Osteoblast (primary cell): Measurements from ENCODE around the gene GATAD2A. TPM values are rescaled to one million over a fixed set of nuclear protein-coding genes. Genes with fewer than 3 reads are reported as not detected.
A peak's percentile ranks its signal among the peaks of the same experiment; 100 is the strongest.

Experiments used
- DNase-seq: peaks from one replicate; pipeline ENCODE4 v3.0.0; 2011; ENCODE audit warnings: low spot score, mixed read lengths; ENCODE audit not compliant: insufficient read length; ENCODE audit errors: missing footprints
- H2AFZ ChIP-seq: 2 replicates; pipeline ENCODE4 v1.6.0; 2011; ENCODE audit warnings: mild to moderate bottlenecking, low read length
- H3K27ac ChIP-seq: 2 replicates; pipeline ENCODE4 v1.5.1; 2011; ENCODE audit warnings: mild to moderate bottlenecking, low read depth, low read length, moderate library complexity
- H3K27me3 ChIP-seq: 2 replicates; pipeline ENCODE4 v1.6.0; 2012; ENCODE audit warnings: mild to moderate bottlenecking, control low read depth, inconsistent platforms, low read length, moderate library complexity; ENCODE audit not compliant: insufficient read depth
- H3K36me3 ChIP-seq: 2 replicates; pipeline ENCODE4 v1.5.1; 2011; ENCODE audit warnings: mild to moderate bottlenecking, low read length, control low read depth, moderate library complexity; ENCODE audit not compliant: insufficient read depth
- H3K4me1 ChIP-seq: 2 replicates; pipeline ENCODE4 v1.5.1; 2011; ENCODE audit warnings: mild to moderate bottlenecking, low read length, control low read depth, moderate library complexity; ENCODE audit not compliant: insufficient read depth
- H3K4me2 ChIP-seq: 2 replicates; pipeline ENCODE4 v1.6.0; 2011; ENCODE audit warnings: mild to moderate bottlenecking, low read length; ENCODE audit not compliant: insufficient read depth
- H3K4me3 ChIP-seq: fragments of 200-600 bp; sonication (generic); 3 replicates; pipeline ENCODE4 v1.5.1; 2012; ENCODE audit warnings: mild to moderate bottlenecking, low read length, inconsistent platforms; ENCODE audit not compliant: insufficient read depth
- H3K79me2 ChIP-seq: 2 replicates; pipeline ENCODE4 v1.6.0; 2012; ENCODE audit warnings: mild to moderate bottlenecking, low read length, control low read depth, inconsistent platforms; ENCODE audit not compliant: insufficient read depth
- H3K9me3 ChIP-seq: 2 replicates; pipeline ENCODE4 v1.5.1; 2011; ENCODE audit warnings: low read depth, low read length, control low read depth
- H4K20me1 ChIP-seq: 2 replicates; pipeline ENCODE4 v1.6.0; 2012; ENCODE audit warnings: mild to moderate bottlenecking, low read length, control low read depth; ENCODE audit not compliant: insufficient read depth
- total RNA-seq: library from RNA; depleted of rRNA; stranded (reverse); fragments of >200 nt; gene quantifications from 2 replicates; pipeline ENCODE4 v1.2.3, GENCODE V29; 2012
- TF ChIP-seq, protein P1 (sequence below): IDR thresholded peaks from 2 replicates; pipeline ENCODE4 v1.5.1; 2011; ENCODE audit warnings: mild to moderate bottlenecking, low read depth, low read length, moderate library complexity; ENCODE audit errors: extremely low read depth

The GATAD2A gene
- total RNA-seq, 1 donor, result 48.9 TPM

DNA sequence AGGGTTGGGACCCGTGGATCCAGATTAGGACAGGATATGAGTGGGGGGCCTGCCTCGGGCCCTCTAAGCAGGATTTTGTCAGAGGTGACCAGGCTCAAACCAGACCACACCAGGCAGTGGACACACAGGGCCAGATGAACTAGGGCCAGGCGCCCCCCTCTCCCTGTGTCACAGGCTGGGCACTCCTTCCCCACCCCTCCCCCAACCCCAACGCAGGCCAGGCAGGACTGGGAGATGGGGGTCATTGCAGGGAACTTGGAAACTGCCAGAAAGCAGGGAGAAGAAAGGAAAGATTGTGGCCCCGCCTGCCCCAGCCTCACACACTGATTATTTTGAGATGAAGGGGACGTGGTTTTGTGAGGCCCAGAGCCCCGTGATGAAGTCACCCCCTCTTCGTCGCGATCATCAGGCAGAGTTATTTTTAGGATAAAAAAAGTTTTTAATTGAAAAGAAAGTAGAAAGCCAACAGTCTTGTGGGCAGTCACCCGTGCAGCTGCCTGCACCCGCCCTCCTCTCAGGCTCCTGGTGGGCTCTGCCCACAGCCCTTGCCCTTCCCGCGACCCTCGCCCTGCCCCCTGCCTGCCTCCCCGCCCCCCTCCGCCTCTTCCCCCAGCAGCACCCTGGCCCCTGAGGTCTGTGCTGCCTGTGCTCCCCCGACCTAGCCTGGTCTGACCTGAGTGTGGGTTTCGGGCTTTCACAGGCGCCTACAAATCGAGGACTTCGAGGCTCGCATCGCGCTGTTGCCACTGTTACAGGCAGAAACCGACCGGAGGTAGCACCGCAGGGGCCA, 121.3 kb downstream of the GATAD2A start:
- Histone ChIP-seq H4K20me1 (peaks cover 36% of the 10 kb centered on the region), H3K4me1 (peaks cover 6% of the 10 kb centered on the region), H3K4me2 (no peak overlapping the region), H3K79me2 (peaks cover 36% of the 10 kb centered on the region), H3K27ac (no peak overlapping the region), H2AFZ (no peak overlapping the region), H3K36me3 (peaks cover 10% of the 10 kb centered on the region), H3K9me3 (no peaks in the 10 kb centered on the region), H3K27me3 (no peaks in the 10 kb centered on the region), H3K4me3 (no peak overlapping the region)
- TF ChIP-seq, protein P1, sequence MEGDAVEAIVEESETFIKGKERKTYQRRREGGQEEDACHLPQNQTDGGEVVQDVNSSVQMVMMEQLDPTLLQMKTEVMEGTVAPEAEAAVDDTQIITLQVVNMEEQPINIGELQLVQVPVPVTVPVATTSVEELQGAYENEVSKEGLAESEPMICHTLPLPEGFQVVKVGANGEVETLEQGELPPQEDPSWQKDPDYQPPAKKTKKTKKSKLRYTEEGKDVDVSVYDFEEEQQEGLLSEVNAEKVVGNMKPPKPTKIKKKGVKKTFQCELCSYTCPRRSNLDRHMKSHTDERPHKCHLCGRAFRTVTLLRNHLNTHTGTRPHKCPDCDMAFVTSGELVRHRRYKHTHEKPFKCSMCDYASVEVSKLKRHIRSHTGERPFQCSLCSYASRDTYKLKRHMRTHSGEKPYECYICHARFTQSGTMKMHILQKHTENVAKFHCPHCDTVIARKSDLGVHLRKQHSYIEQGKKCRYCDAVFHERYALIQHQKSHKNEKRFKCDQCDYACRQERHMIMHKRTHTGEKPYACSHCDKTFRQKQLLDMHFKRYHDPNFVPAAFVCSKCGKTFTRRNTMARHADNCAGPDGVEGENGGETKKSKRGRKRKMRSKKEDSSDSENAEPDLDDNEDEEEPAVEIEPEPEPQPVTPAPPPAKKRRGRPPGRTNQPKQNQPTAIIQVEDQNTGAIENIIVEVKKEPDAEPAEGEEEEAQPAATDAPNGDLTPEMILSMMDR, result no peak
- peak; percentile 83 for DNase-seq

GRCh38 chr19:19527371-19527656, 121.8 kb downstream of the GATAD2A start:
- DNase-seq, result peak; percentile 52
- H3K9me3 ChIP-seq, result no peaks in the 10 kb centered on the region
- H3K27me3 ChIP-seq, result no peaks in the 10 kb centered on the region
- H3K36me3 ChIP-seq, result peaks cover 10% of the 10 kb centered on the region
- no peak overlapping the region for H2AFZ ChIP-seq
- no peak overlapping the region for H3K27ac ChIP-seq
- H3K4me2 ChIP-seq, result no peak overlapping the region
- TF ChIP-seq, protein P1, result no peak
- peaks cover 32% of the 10 kb centered on the region for H3K79me2 ChIP-seq
- peaks cover 9% of the 10 kb centered on the region for H3K4me1 ChIP-seq
- peaks cover 36% of the 10 kb centered on the region for H4K20me1 ChIP-seq
- H3K4me3 ChIP-seq, result no peak overlapping the region

DNA sequence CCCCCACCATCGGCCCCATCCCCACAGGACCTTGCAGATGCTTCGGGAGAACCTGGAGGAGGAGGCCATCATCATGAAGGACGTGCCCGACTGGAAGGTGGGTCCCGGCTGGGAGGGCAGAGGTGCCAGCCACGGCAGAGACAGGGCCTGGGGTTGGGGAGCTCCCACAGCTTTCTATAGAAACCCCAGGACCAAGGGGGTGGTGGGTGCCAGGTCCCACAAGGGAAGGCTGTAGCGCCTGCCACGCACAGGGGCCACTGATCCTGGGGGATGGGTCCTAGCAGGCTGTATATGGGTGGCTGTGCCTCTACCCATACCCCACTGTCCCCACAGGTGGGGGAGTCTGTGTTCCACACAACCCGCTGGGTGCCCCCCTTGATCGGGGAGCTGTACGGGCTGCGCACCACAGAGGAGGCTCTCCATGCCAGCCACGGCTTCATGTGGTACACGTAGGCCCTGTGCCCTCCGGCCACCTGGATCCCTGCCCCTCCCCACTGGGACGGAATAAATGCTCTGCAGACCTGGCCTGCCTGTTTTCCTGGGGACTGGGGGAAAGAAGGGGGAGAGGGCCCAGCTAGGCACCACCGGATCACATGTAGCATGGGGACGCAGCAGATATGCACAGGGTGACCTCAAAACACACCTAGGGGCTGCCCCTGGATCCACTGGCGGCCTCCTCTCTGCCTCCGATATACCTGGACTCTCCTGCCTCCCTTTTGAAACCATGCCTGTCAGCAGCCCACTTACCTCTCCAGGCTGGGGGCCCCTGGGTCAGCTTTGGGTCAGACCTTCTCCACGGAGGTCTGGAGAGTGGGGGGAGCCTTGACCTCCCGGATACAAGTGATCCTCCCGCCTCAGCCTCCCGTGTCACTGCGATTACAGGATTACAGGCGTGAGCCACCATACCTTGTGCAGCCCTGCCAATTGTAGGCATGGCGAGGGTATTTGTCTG, 122.5 kb downstream of the GATAD2A start:
- no peak overlapping the region for H3K4me3 ChIP-seq
- no peaks in the 10 kb centered on the region for H3K27me3 ChIP-seq
- H3K4me2 ChIP-seq, result no peak overlapping the region
- H3K9me3 ChIP-seq, result no peaks in the 10 kb centered on the region
- DNase-seq, result peak; percentile 55
- H3K79me2 ChIP-seq, result peaks cover 28% of the 10 kb centered on the region
- TF ChIP-seq, protein P1, result no peak
- H2AFZ ChIP-seq, result no peak overlapping the region
- H3K4me1 ChIP-seq, result peaks cover 11% of the 10 kb centered on the region
- H3K36me3 ChIP-seq, result peaks cover 10% of the 10 kb centered on the region
- peaks cover 35% of the 10 kb centered on the region for H4K20me1 ChIP-seq
- no peak overlapping the region for H3K27ac ChIP-seq
